H9 (cell line): ENCODE results near the gene NAPG. TPM values are rescaled to one million over a fixed set of nuclear protein-coding genes. Genes with fewer than 3 reads are reported as not detected.
"Not testable (repeated sequence)": the region's sequence is repeated elsewhere in the genome, so short reads cannot be mapped to it uniquely, and the experiment has no call there.

Experiments
- DNase-seq: peaks from one replicate; pipeline ENCODE4 v3.0.0-alpha.2; 2017
- H2AFZ ChIP-seq: one replicate; pipeline ENCODE4 v1.6.1; 2013; ENCODE audit warnings: mild to moderate bottlenecking, low read length, control low read depth, moderate library complexity
- H2AK5ac ChIP-seq: 2 replicates; pipeline ENCODE4 v1.6.1; 2013; ENCODE audit warnings: low read length, control low read depth, mixed read lengths; ENCODE audit not compliant: insufficient read length
- H2BK120ac ChIP-seq: one replicate; pipeline ENCODE4 v1.6.1; 2013; ENCODE audit warnings: low read depth, mild to moderate bottlenecking, low read length, control low read depth, inconsistent platforms; ENCODE audit not compliant: poor library complexity, severe bottlenecking
- H2BK12ac ChIP-seq: 2 replicates; pipeline ENCODE4 v1.6.1; 2013; ENCODE audit warnings: low read length, control low read depth, mixed read lengths, low read depth; ENCODE audit not compliant: insufficient read length
- H2BK15ac ChIP-seq: 2 replicates; pipeline ENCODE4 v1.6.1; 2013; ENCODE audit warnings: low read depth, low read length, control low read depth
- H2BK20ac ChIP-seq: one replicate; pipeline ENCODE4 v1.6.1; 2013; ENCODE audit warnings: low read depth, mild to moderate bottlenecking, low read length, control low read depth, inconsistent platforms; ENCODE audit not compliant: poor library complexity, severe bottlenecking
- H2BK5ac ChIP-seq: 2 replicates; pipeline ENCODE4 v1.6.1; 2013; ENCODE audit warnings: low read length, control low read depth, mixed read lengths; ENCODE audit not compliant: insufficient read length
- H3K14ac ChIP-seq: 2 replicates; pipeline ENCODE4 v1.6.1; 2013; ENCODE audit warnings: low read length, control low read depth; ENCODE audit not compliant: insufficient read depth
- H3K18ac ChIP-seq: 2 replicates; pipeline ENCODE4 v1.6.1; 2013; ENCODE audit warnings: low read depth, mild to moderate bottlenecking, mixed read lengths, low read length, control low read depth; ENCODE audit not compliant: insufficient read length
- H3K23ac ChIP-seq: 2 replicates; pipeline ENCODE4 v1.6.1; 2013; ENCODE audit warnings: low read length, control low read depth, mixed read lengths, low read depth; ENCODE audit not compliant: insufficient read length
- H3K23me2 ChIP-seq: 2 replicates; pipeline ENCODE4 v1.6.1; 2013; ENCODE audit warnings: low read depth, mild to moderate bottlenecking, mixed read lengths, low read length, control low read depth; ENCODE audit not compliant: insufficient read length, poor library complexity, severe bottlenecking
- H3K27ac ChIP-seq: 2 replicates; pipeline ENCODE4 v1.5.1; 2013; ENCODE audit warnings: low read length, control low read depth, mixed read lengths, low read depth; ENCODE audit not compliant: insufficient read length
- H3K27me3 ChIP-seq: 2 replicates; pipeline ENCODE4 v1.6.1; 2013; ENCODE audit warnings: low read length, control low read depth, inconsistent platforms; ENCODE audit not compliant: insufficient read depth
- H3K4ac ChIP-seq: 2 replicates; pipeline ENCODE4 v1.6.1; 2013; ENCODE audit warnings: low read depth, mild to moderate bottlenecking, control low read depth, inconsistent platforms, low read length, moderate library complexity
- H3K4me1 ChIP-seq: 2 replicates; pipeline ENCODE4 v1.6.1; 2013; ENCODE audit warnings: low read length, control low read depth, inconsistent platforms; ENCODE audit not compliant: insufficient read depth
- H3K4me2 ChIP-seq: 2 replicates; pipeline ENCODE4 v1.6.1; 2013; ENCODE audit warnings: low read length, control low read depth, mixed read lengths; ENCODE audit not compliant: insufficient read length, insufficient read depth
- H3K56ac ChIP-seq: 2 replicates; pipeline ENCODE4 v1.6.1; 2013; ENCODE audit warnings: low read depth, mild to moderate bottlenecking, mixed read lengths, low read length, control low read depth; ENCODE audit not compliant: insufficient read length
- H3K79me1 ChIP-seq: 2 replicates; pipeline ENCODE4 v1.6.1; 2013; ENCODE audit warnings: low read depth, mild to moderate bottlenecking, moderate library complexity, low read length, control low read depth, inconsistent platforms; ENCODE audit not compliant: insufficient read depth, poor library complexity, severe bottlenecking
- H3K79me2 ChIP-seq: 2 replicates; pipeline ENCODE4 v1.6.1; 2013; ENCODE audit warnings: low read length, control low read depth, inconsistent platforms; ENCODE audit not compliant: insufficient read depth
- H3K9ac ChIP-seq: 2 replicates; pipeline ENCODE4 v1.6.1; 2013; ENCODE audit warnings: low read length, control low read depth, mixed read lengths; ENCODE audit not compliant: insufficient read length; ENCODE audit errors: extremely low read depth
- H3K9me3 ChIP-seq: one replicate; pipeline ENCODE4 v1.6.1; 2013; ENCODE audit warnings: low read depth, low read length, inconsistent platforms; ENCODE audit not compliant: control insufficient read depth
- H3T11ph ChIP-seq: one replicate; pipeline ENCODE4 v1.6.1; 2013; ENCODE audit warnings: mild to moderate bottlenecking, low read length, control low read depth, inconsistent platforms
- H4K20me1 ChIP-seq: one replicate; pipeline ENCODE4 v1.6.1; 2013; ENCODE audit not compliant: control insufficient read depth, insufficient read length, insufficient read depth
- H4K5ac ChIP-seq: 2 replicates; pipeline ENCODE4 v1.6.1; 2013; ENCODE audit warnings: low read depth, mild to moderate bottlenecking, mixed read lengths, low read length, control low read depth; ENCODE audit not compliant: insufficient read length
- H4K8ac ChIP-seq: replicated peaks from 2 replicates; pipeline ENCODE4 v1.6.1; 2013; ENCODE audit warnings: low read length, control low read depth, mixed read lengths, low read depth; ENCODE audit not compliant: insufficient read length
- H4K91ac ChIP-seq: 2 replicates; pipeline ENCODE4 v1.6.1; 2013; ENCODE audit warnings: low read depth, mild to moderate bottlenecking, moderate library complexity, mixed read lengths, low read length, control low read depth; ENCODE audit not compliant: insufficient read length
- H3K27ac Mint-ChIP-seq, 3 experiments: 2 replicates in 2 of 3; 3 replicates in 1 of 3; pipeline ENCODE4 v1.8.0; 2020 to 2021; ENCODE audit warnings: mixed read lengths in 3 of 3, mild to moderate bottlenecking in 1 of 3, moderate library complexity in 1 of 3
- H3K27me3 Mint-ChIP-seq: 2 replicates; pipeline ENCODE4 v1.8.0; 2021; ENCODE audit warnings: low read depth, mild to moderate bottlenecking, moderate library complexity, mixed read lengths
- H3K36me3 Mint-ChIP-seq, 3 experiments: 2 replicates in 2 of 3; 3 replicates in 1 of 3; pipeline ENCODE4 v1.8.0; 2020 to 2021; ENCODE audit warnings: low read depth in 3 of 3, mixed read lengths in 3 of 3; ENCODE audit not compliant: insufficient read depth in 1 of 3
- H3K4me1 Mint-ChIP-seq, 2 experiments: 2 replicates each; pipeline ENCODE4 v1.8.0; 2020; ENCODE audit warnings: mixed read lengths in 2 of 2
- H3K4me3 Mint-ChIP-seq, 2 experiments: 2 replicates in 1 of 2; 3 replicates in 1 of 2; pipeline ENCODE4 v1.8.0; 2020 to 2021; ENCODE audit warnings: mild to moderate bottlenecking in 2 of 2, mixed read lengths in 2 of 2, moderate library complexity in 1 of 2
- H3K9me3 Mint-ChIP-seq, 2 experiments: 2 replicates in 1 of 2; 3 replicates in 1 of 2; pipeline ENCODE4 v1.8.0; 2020; ENCODE audit warnings: mild to moderate bottlenecking in 2 of 2, mixed read lengths in 2 of 2, moderate library complexity in 1 of 2
- WGBS: extraction: QIAGEN DNeasy Blood & Tissue Kit; methylation state at CpG from one replicate; pipeline ENCODE4 v1.1.7; 2013; ENCODE audit warnings: missing lambda C conversion rate, low lambda C conversion rate, mixed read lengths; ENCODE audit not compliant: insufficient read length; ENCODE audit errors: extremely low coverage; 5-methylcytosine and 5-hydroxymethylcytosine counted together
- total RNA-seq: library from RNA; stranded (reverse); gene quantifications from 2 replicates; pipeline ENCODE4 v1.2.1, GENCODE V29; 2021
- TF ChIP-seq, protein P1 (sequence below): fragments of 200-600 bp; sonication (generic); conservative IDR thresholded peaks from 3 replicates; pipeline ENCODE4 v1.8.0; 2021; ENCODE audit warnings: antibody characterized with exemption, mild to moderate bottlenecking

The NAPG gene
- total RNA-seq, 1 experiment from 2014 or later = 30.9 TPM

DNA sequence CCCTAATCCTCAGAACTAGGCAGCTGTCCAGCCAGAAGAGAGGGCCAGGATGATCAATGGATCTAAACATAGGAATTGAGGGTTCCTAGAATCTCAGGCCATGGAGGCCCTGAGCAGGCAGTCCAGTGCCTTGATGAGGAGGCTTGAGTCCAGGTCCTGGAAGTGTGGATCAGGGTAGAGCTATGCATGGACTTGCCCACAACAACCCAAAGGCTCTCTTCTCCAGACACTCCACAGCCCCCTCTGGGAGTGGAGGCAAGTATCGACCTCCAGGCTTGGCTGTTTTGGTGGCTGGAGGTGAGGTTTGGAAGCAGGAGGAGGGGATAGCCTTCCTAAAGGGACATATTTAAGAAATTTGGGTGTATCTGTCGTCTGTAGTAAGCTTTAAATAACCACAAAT is 45.7 kb downstream of the NAPG start:
- no peaks in the 10 kb centered on the region for H3K27me3 Mint-ChIP-seq
- Histone ChIP-seq H3K56ac (no peak overlapping the region), H3K9ac (no peak overlapping the region), H3K14ac (no peak overlapping the region), H3K27ac (no peak overlapping the region), H2BK15ac (no peak overlapping the region), H3K4me2 (no peak overlapping the region), H3K23me2 (no peaks in the 10 kb centered on the region), H3K4ac (no peak overlapping the region), H4K8ac (no peak overlapping the region), H2BK20ac (no peak overlapping the region), H2BK120ac (no peak overlapping the region), H4K91ac (no peak overlapping the region), H2BK12ac (no peak overlapping the region), H3K23ac (no peak overlapping the region), H3K9me3 (no peaks in the 10 kb centered on the region), H4K5ac (no peak overlapping the region), H3K79me1 (no peaks in the 10 kb centered on the region), H3K79me2 (no peaks in the 10 kb centered on the region), H2AFZ (no peak overlapping the region), H4K20me1 (no peaks in the 10 kb centered on the region), H3K27me3 (no peaks in the 10 kb centered on the region), H3T11ph (no peak overlapping the region), H2AK5ac (no peak overlapping the region), H3K4me1 (no peaks in the 10 kb centered on the region), H2BK5ac (no peak overlapping the region), H3K18ac (no peak overlapping the region)
- H3K4me1 Mint-ChIP-seq = no peaks in the 10 kb centered on the region
- TF ChIP-seq, protein P1, sequence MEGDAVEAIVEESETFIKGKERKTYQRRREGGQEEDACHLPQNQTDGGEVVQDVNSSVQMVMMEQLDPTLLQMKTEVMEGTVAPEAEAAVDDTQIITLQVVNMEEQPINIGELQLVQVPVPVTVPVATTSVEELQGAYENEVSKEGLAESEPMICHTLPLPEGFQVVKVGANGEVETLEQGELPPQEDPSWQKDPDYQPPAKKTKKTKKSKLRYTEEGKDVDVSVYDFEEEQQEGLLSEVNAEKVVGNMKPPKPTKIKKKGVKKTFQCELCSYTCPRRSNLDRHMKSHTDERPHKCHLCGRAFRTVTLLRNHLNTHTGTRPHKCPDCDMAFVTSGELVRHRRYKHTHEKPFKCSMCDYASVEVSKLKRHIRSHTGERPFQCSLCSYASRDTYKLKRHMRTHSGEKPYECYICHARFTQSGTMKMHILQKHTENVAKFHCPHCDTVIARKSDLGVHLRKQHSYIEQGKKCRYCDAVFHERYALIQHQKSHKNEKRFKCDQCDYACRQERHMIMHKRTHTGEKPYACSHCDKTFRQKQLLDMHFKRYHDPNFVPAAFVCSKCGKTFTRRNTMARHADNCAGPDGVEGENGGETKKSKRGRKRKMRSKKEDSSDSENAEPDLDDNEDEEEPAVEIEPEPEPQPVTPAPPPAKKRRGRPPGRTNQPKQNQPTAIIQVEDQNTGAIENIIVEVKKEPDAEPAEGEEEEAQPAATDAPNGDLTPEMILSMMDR = no peak
- no peak for DNase-seq
- H3K36me3 Mint-ChIP-seq = peaks cover 0 to 7% (median 6%) of the 10 kb centered on the region in 3 experiments; a peak in 1 of 7 replicates
- no peak overlapping the region for H3K4me3 Mint-ChIP-seq
- H3K9me3 Mint-ChIP-seq = peaks cover 5 to 7% of the 10 kb centered on the region in 2 experiments; a peak in 4 of 5 replicates
- no peak overlapping the region for H3K27ac Mint-ChIP-seq
- WGBS = no CpG with 5 or more reads among the region's 2 CpGs

DNA sequence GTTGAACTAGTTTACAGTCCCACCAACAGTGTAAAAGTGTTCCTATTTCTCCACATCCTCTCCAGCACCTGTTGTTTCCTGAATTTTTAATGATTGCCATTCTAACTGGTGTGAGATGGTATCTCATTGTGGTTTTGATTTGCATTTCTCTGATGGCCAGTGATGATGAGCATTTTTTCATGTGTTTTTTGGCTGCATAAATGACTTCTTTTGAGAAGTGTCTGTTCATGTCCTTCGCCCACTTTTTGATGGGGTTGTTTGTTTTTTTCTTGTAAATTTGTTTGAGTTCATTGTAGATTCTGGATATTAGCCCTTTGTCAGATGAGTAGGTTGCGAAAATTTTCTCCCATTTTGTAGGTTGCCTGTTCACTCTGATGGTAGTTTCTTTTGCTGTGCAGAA is 47.4 kb downstream of the NAPG start:
- H4K8ac ChIP-seq, H3K27ac ChIP-seq, H2AFZ ChIP-seq, H3K14ac ChIP-seq, H3K36me3 Mint-ChIP-seq, H3K18ac ChIP-seq, H2BK12ac ChIP-seq, H2BK120ac ChIP-seq, H3K4me1 Mint-ChIP-seq, H3K4me1 ChIP-seq, H3K4ac ChIP-seq, H2AK5ac ChIP-seq, H3K79me2 ChIP-seq, H4K91ac ChIP-seq, H3K56ac ChIP-seq, H3K27ac Mint-ChIP-seq, H4K20me1 ChIP-seq, H3T11ph ChIP-seq, H2BK15ac ChIP-seq, H3K9ac ChIP-seq, H3K79me1 ChIP-seq, DNase-seq, H3K4me3 Mint-ChIP-seq, H2BK20ac ChIP-seq, H3K27me3 ChIP-seq, H3K23ac ChIP-seq, H3K9me3 Mint-ChIP-seq, H3K9me3 ChIP-seq, H3K27me3 Mint-ChIP-seq, H3K23me2 ChIP-seq, H2BK5ac ChIP-seq, H4K5ac ChIP-seq, H3K4me2 ChIP-seq: not testable (repeated sequence)
- no CpG with 5 or more reads among the region's 2 CpGs for WGBS
